ENCODE results near the gene CHST3. TPM values are rescaled to one million over a fixed set of nuclear protein-coding genes. Genes with fewer than 3 reads are reported as not detected.
A peak's percentile ranks its signal among the peaks of the same experiment; 100 is the strongest.
"Not testable (repeated sequence)": the region's sequence is repeated elsewhere in the genome, so short reads cannot be mapped to it uniquely, and the experiment has no call there.

The CHST3 gene
- polyA plus RNA-seq, 1 donor = 12.4 TPM

- no peak for DNase-seq (ENCODE audit: low read depth)
Measured at GRCh38 chr10:72030762-72031543, 66.8 kb downstream of the CHST3 start.

GRCh38 chr10:72031706-72032105 lies 67.5 kb downstream of the CHST3 start:
- no peak for DNase-seq (ENCODE audit: low read depth)

GRCh38 chr10:72032409-72033162 lies 68.4 kb downstream of the CHST3 start:
- DNase-seq (ENCODE audit: low read depth) = not testable (repeated sequence)

- no peak for DNase-seq (ENCODE audit: low read depth)
Measured at GRCh38 chr10:72034040-72034499, 69.9 kb downstream of the CHST3 start.

GRCh38 chr10:72034761-72035160 lies 70.6 kb downstream of the CHST3 start:
- DNase-seq (ENCODE audit: low read depth) = no peak

- no peak for DNase-seq (ENCODE audit: low read depth)
Measured at GRCh38 chr10:72035252-72035887, 71.2 kb downstream of the CHST3 start.

GRCh38 chr10:72037266-72037665 lies 73.1 kb downstream of the CHST3 start:
- DNase-seq (ENCODE audit: low read depth) = no peak

GRCh38 chr10:72037811-72038210 lies 73.6 kb downstream of the CHST3 start:
- no peak for DNase-seq (ENCODE audit: low read depth)

GRCh38 chr10:72038458-72039001 lies 74.3 kb downstream of the CHST3 start:
- DNase-seq (ENCODE audit: low read depth) = no peak

- DNase-seq (ENCODE audit: low read depth) = no peak
Measured at GRCh38 chr10:72039377-72039776, 75.2 kb downstream of the CHST3 start.

GRCh38 chr10:72041491-72041890 lies 77.3 kb downstream of the CHST3 start:
- DNase-seq (ENCODE audit: low read depth) = no peak

GRCh38 chr10:72043016-72043834 lies 79.0 kb downstream of the CHST3 start:
- DNase-seq (ENCODE audit: low read depth) = no peak

- no peak for DNase-seq (ENCODE audit: low read depth)
Measured at GRCh38 chr10:72044417-72045041, 80.3 kb downstream of the CHST3 start.

- no peak for DNase-seq (ENCODE audit: low read depth)
Measured at GRCh38 chr10:72045586-72045985, 81.4 kb downstream of the CHST3 start.

- peak; percentile 90 for DNase-seq (ENCODE audit: low read depth)
Measured at GRCh38 chr10:72048450-72049124, 84.4 kb downstream of the CHST3 start.

- no peak for DNase-seq (ENCODE audit: low read depth)
Measured at GRCh38 chr10:72049472-72049871, 85.3 kb downstream of the CHST3 start.

GRCh38 chr10:72049969-72050781 lies 86.0 kb downstream of the CHST3 start:
- DNase-seq (ENCODE audit: low read depth) = no peak

- no peak for DNase-seq (ENCODE audit: low read depth)
Measured at GRCh38 chr10:72050873-72051272, 86.7 kb downstream of the CHST3 start.

- DNase-seq (ENCODE audit: low read depth) = no peak
Measured at GRCh38 chr10:72053690-72054089, 89.5 kb downstream of the CHST3 start.

Data from forelimb muscle (tissue), 1 donor.